Neural cell (in vitro differentiated cells): ENCODE measurements around the gene ZNF197. TPM values are rescaled to one million over a fixed set of nuclear protein-coding genes. Genes with fewer than 3 reads are reported as not detected.

Source experiments
- H2AFZ ChIP-seq: fragments of 200-600, 300-800 bp; sonication (generic), shearing (Covaris generic); 2 replicates; pipeline ENCODE4 v1.6.0; 2014; ENCODE audit warnings: low read depth, mild to moderate bottlenecking, antibody characterized with exemption, low read length, moderate library complexity
- H3F3A ChIP-seq: fragments of 200-600 bp; shearing (Covaris generic); 2 replicates; pipeline ENCODE4 v1.6.1; 2016; ENCODE audit warnings: mild to moderate bottlenecking, moderate library complexity, mixed read lengths, antibody characterized with exemption, low read length; ENCODE audit not compliant: insufficient read depth, poor library complexity, severe bottlenecking
- H3K27ac ChIP-seq: fragments of 200-600, 300-800 bp; sonication (generic), shearing (Covaris generic); 2 replicates; pipeline ENCODE4 v1.5.1; 2014; ENCODE audit warnings: mild to moderate bottlenecking, low read length, moderate library complexity
- H3K27me3 ChIP-seq: fragments of 300-800, 200-600 bp; sonication (generic), shearing (Covaris generic); 2 replicates; pipeline ENCODE4 v1.6.0; 2014; ENCODE audit warnings: mild to moderate bottlenecking, low read depth, low read length, moderate library complexity; ENCODE audit not compliant: insufficient read depth
- H3K36me3 ChIP-seq: fragments of 300-800, 200-600 bp; sonication (generic), shearing (Covaris generic); 2 replicates; pipeline ENCODE4 v1.5.1; 2014; ENCODE audit warnings: mild to moderate bottlenecking, antibody characterized with exemption, low read length, moderate library complexity; ENCODE audit not compliant: insufficient read depth
- H3K4me2 ChIP-seq: fragments of 300-800, 200-600 bp; sonication (generic), shearing (Covaris generic); 2 replicates; pipeline ENCODE4 v1.6.0; 2014; ENCODE audit warnings: mild to moderate bottlenecking, low read length
- H3K4me3 ChIP-seq: fragments of 300-800, 200-600 bp; sonication (generic), shearing (Covaris generic); 2 replicates; pipeline ENCODE4 v1.5.1; 2014; ENCODE audit warnings: mild to moderate bottlenecking, low read length, moderate library complexity
- H3K79me2 ChIP-seq: fragments of 200-600 bp; shearing (Covaris generic); replicated peaks from 2 replicates; pipeline ENCODE4 v1.6.0; 2014; ENCODE audit warnings: mild to moderate bottlenecking, low read length, moderate library complexity; ENCODE audit not compliant: insufficient read depth
- H3K9ac ChIP-seq: fragments of 300-800, 200-600 bp; sonication (generic), shearing (Covaris generic); 2 replicates; pipeline ENCODE4 v1.6.1; 2016; ENCODE audit warnings: mild to moderate bottlenecking, low read length, mixed read lengths
- H3K9me2 ChIP-seq: fragments of 200-600 bp; shearing (Covaris generic); 2 replicates; pipeline ENCODE4 v1.6.1; 2016; ENCODE audit warnings: mild to moderate bottlenecking, low read length, mixed read lengths; ENCODE audit not compliant: insufficient read depth
- H3K9me3 ChIP-seq: fragments of 200-600, 300-800 bp; sonication (generic), shearing (Covaris generic); 2 replicates; pipeline ENCODE4 v1.6.1; 2016; ENCODE audit warnings: mild to moderate bottlenecking, mixed run types, low read length, moderate library complexity, mixed read lengths
- H4K20me1 ChIP-seq: fragments of 200-600 bp; shearing (Covaris generic); 2 replicates; pipeline ENCODE4 v1.6.1; 2016; ENCODE audit warnings: mild to moderate bottlenecking, mixed run types; ENCODE audit not compliant: insufficient read depth
- CTCF ChIP-seq: fragments of 450-650 bp; IDR thresholded peaks from 2 replicates; pipeline ENCODE4 v1.5.1; 2014; ENCODE audit warnings: antibody characterized with exemption, mild to moderate bottlenecking, moderate library complexity; ENCODE audit not compliant: poor library complexity, severe bottlenecking
- EP300 ChIP-seq: fragments of 450-650 bp; conservative IDR thresholded peaks from 2 replicates; pipeline ENCODE4 v1.6.1; 2014; ENCODE audit warnings: antibody characterized with exemption, mild to moderate bottlenecking, moderate library complexity; ENCODE audit not compliant: poor library complexity, severe bottlenecking
- EZH2 ChIP-seq: fragments of 200-600, 300-800 bp; shearing (Covaris generic), sonication (generic); IDR thresholded peaks from 2 replicates; pipeline ENCODE4 v1.6.1; 2014; ENCODE audit warnings: antibody characterized with exemption, low read length, borderline replicate concordance, mild to moderate bottlenecking; ENCODE audit not compliant: insufficient read depth, poor library complexity, severe bottlenecking
- MXI1 ChIP-seq: fragments of 450-650 bp; conservative IDR thresholded peaks from 2 replicates; pipeline ENCODE4 v1.6.1; 2014; ENCODE audit warnings: antibody characterized with exemption, mild to moderate bottlenecking; ENCODE audit not compliant: poor library complexity, severe bottlenecking
- POLR2AphosphoS5 ChIP-seq: IDR thresholded peaks from 2 replicates; pipeline ENCODE4 v1.6.1; 2012
- RAD21 ChIP-seq: fragments of 450-650 bp; conservative IDR thresholded peaks from 2 replicates; pipeline ENCODE4 v1.6.1; 2014; ENCODE audit warnings: antibody characterized with exemption, mild to moderate bottlenecking, moderate library complexity
- REST ChIP-seq: IDR thresholded peaks from 2 replicates; pipeline ENCODE4 v1.6.1; 2012; ENCODE audit warnings: borderline replicate concordance
- SMC3 ChIP-seq: fragments of 450-650 bp; conservative IDR thresholded peaks from 2 replicates; pipeline ENCODE4 v1.6.1; 2014; ENCODE audit warnings: antibody characterized with exemption, mild to moderate bottlenecking, moderate library complexity; ENCODE audit not compliant: poor library complexity
- TAF1 ChIP-seq: IDR thresholded peaks from 2 replicates; pipeline ENCODE4 v1.6.1; 2012; ENCODE audit warnings: low read depth
- polyA plus RNA-seq: library from polyadenylated mRNA; depleted of rRNA; stranded (reverse); fragments of >200 nt; gene quantifications from 2 replicates; pipeline ENCODE4 v1.2.3, GENCODE V29; 2014

The ZNF197 gene
- polyA plus RNA-seq, 1 donor from 2014 or later = 64.1 TPM

DNA sequence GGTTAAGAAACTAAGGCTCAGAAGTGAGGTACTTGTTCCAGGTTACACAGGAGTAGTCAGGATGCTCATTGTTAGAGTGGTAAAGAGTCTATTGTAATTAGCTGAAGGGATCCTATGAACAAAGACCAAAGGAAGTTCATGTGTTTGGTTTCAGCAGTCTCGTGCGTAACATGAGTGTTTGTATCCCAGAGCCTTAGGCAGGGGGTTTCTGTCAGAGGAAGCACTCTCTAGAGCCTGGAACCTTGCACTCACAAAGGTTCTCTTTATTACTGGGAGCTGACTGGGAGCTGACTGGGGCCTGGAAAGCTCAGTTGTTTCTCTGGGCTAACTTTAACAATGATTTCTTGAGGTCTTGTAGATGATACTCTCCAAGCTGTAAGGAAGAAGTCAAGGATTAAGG lies 3.9 kb downstream of the ZNF197 start:
- Histone ChIP-seq H3F3A (no peaks in the 10 kb centered on the region), H2AFZ (no peak overlapping the region), H3K27ac (no peak overlapping the region), H3K9me2 (no peaks in the 10 kb centered on the region), H3K79me2 (peaks cover 53% of the 10 kb centered on the region), H3K9me3 (no peaks in the 10 kb centered on the region), H3K4me3 (no peak overlapping the region), H4K20me1 (no peaks in the 10 kb centered on the region), H3K36me3 (no peaks in the 10 kb centered on the region), H3K4me2 (no peak overlapping the region), H3K27me3 (no peaks in the 10 kb centered on the region), H3K9ac (no peak overlapping the region)
- TF ChIP-seq EP300 (no peak), TAF1 (no peak), REST (no peak), SMC3 (no peak), RAD21 (no peak), POLR2AphosphoS5 (no peak), EZH2 (no peak), MXI1 (no peak), CTCF (no peak)

DNA sequence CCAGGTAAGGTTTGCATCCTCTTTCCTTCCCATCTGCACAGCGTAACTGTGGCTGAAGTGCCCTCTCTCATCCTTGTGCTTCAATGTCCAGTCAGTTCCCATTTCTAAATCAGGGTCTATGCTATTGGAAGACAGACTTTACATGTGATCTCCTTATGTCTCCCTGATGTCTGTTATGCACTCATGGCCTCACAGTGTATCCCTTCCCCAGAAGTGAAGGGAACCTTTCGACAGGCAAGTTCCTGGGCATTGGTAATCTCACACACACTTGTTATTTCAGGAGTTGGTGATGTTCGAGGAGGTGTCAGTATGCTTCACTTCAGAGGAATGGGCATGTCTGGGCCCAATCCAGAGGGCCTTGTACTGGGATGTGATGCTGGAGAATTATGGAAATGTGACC lies 7.4 kb downstream of the ZNF197 start:
- no peak overlapping the region for H3K9ac ChIP-seq
- H3K36me3 ChIP-seq = no peaks in the 10 kb centered on the region
- no peak overlapping the region for H3K4me3 ChIP-seq
- no peaks in the 10 kb centered on the region for H3K9me3 ChIP-seq
- no peak overlapping the region for H2AFZ ChIP-seq
- no peak overlapping the region for H3K4me2 ChIP-seq
- H3K9me2 ChIP-seq = no peaks in the 10 kb centered on the region
- TF ChIP-seq EP300 = no peak
- no peak for TF ChIP-seq POLR2AphosphoS5
- no peak for TF ChIP-seq EZH2
- no peaks in the 10 kb centered on the region for H4K20me1 ChIP-seq
- H3K27ac ChIP-seq = no peak overlapping the region
- no peaks in the 10 kb centered on the region for H3K27me3 ChIP-seq
- peaks cover 36% of the 10 kb centered on the region for H3K79me2 ChIP-seq
- no peaks in the 10 kb centered on the region for H3F3A ChIP-seq

- Histone ChIP-seq H2AFZ (no peak overlapping the region), H3K79me2 (peaks cover 10% of the 10 kb centered on the region), H3K9me3 (peaks cover 4% of the 10 kb centered on the region), H3K9ac (no peak overlapping the region), H3K9me2 (no peaks in the 10 kb centered on the region), H3F3A (no peaks in the 10 kb centered on the region), H3K36me3 (peaks cover 38% of the 10 kb centered on the region), H3K4me2 (no peak overlapping the region), H3K27me3 (no peaks in the 10 kb centered on the region), H4K20me1 (no peaks in the 10 kb centered on the region), H3K27ac (no peak overlapping the region), H3K4me3 (no peak overlapping the region)
- no peak for TF ChIP-seq REST
These were observed 17.5 kb downstream of the ZNF197 start for GRCh38 chr3:44642337-44642736.
